WTC11 (cell line): ENCODE data around the gene C1QTNF6.

Experiments used
- ELF4 ChIP-seq: sonication (generic); formaldehyde crosslinking; IDR thresholded peaks from 2 replicates; pipeline ENCODE4 v1.8.1; 2022; ENCODE audit warnings: low read depth, mild to moderate bottlenecking, moderate library complexity, missing genetic modification reagents
- KAT7 ChIP-seq: sonication (generic); formaldehyde crosslinking; IDR thresholded peaks from 2 replicates; pipeline ENCODE4 v1.8.1; 2023; ENCODE audit warnings: missing genetic modification reagents, mild to moderate bottlenecking, borderline replicate concordance
- RELA ChIP-seq: sonication (generic); formaldehyde crosslinking; IDR thresholded peaks from 2 replicates; pipeline ENCODE4 v1.8.1; 2022; ENCODE audit warnings: missing genetic modification reagents, mild to moderate bottlenecking, borderline replicate concordance
- SP1 ChIP-seq: sonication (generic); formaldehyde crosslinking; conservative IDR thresholded peaks from 2 replicates; pipeline ENCODE4 v1.8.1; 2022; ENCODE audit warnings: missing genetic modification reagents
- TP53 ChIP-seq: sonication (generic); formaldehyde crosslinking; IDR thresholded peaks from 2 replicates; pipeline ENCODE4 v1.8.1; 2023; ENCODE audit warnings: mild to moderate bottlenecking, missing genetic modification reagents
- TF ChIP-seq, protein P1 (sequence below): fragments of 200-600 bp; IDR thresholded peaks from 2 replicates; pipeline ENCODE4 v1.8.0; 2022; ENCODE audit warnings: antibody characterized with exemption
- TF ChIP-seq, protein P2 (sequence below): sonication (generic); formaldehyde crosslinking; IDR thresholded peaks from 2 replicates; pipeline ENCODE4 v1.8.0; 2022; ENCODE audit warnings: mild to moderate bottlenecking, missing genetic modification reagents
- TF ChIP-seq, protein P3 (sequence below): sonication (generic); formaldehyde crosslinking; IDR thresholded peaks from 2 replicates; pipeline ENCODE4 v1.8.1; 2023; ENCODE audit warnings: mild to moderate bottlenecking, missing genetic modification reagents

DNA sequence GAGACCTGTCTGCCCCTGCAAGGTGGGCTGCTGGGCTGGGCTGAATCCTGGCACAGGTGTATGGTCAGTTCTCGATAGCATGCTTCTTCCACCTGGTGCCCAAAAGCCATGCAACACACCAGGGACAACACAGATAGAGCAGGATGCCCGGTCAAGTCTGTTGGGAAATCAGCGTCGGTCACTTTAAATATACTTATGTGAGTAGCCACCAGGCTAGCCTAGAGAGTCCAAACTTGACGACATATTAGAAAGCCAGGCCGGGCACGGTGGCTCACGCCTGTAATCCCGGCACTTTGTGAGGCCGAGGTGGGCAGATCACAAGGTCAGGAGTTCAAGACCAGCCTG is 8.9 kb downstream of the C1QTNF6 start:
- TF ChIP-seq, protein P1, sequence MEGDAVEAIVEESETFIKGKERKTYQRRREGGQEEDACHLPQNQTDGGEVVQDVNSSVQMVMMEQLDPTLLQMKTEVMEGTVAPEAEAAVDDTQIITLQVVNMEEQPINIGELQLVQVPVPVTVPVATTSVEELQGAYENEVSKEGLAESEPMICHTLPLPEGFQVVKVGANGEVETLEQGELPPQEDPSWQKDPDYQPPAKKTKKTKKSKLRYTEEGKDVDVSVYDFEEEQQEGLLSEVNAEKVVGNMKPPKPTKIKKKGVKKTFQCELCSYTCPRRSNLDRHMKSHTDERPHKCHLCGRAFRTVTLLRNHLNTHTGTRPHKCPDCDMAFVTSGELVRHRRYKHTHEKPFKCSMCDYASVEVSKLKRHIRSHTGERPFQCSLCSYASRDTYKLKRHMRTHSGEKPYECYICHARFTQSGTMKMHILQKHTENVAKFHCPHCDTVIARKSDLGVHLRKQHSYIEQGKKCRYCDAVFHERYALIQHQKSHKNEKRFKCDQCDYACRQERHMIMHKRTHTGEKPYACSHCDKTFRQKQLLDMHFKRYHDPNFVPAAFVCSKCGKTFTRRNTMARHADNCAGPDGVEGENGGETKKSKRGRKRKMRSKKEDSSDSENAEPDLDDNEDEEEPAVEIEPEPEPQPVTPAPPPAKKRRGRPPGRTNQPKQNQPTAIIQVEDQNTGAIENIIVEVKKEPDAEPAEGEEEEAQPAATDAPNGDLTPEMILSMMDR: no peak
- TF ChIP-seq ELF4 (CRISPR knock-in tag): no peak
- TF ChIP-seq SP1 (CRISPR knock-in tag): no peak
- TF ChIP-seq RELA: no peak
- no peak for TF ChIP-seq KAT7 (CRISPR knock-in tag)
- TF ChIP-seq, protein P2, sequence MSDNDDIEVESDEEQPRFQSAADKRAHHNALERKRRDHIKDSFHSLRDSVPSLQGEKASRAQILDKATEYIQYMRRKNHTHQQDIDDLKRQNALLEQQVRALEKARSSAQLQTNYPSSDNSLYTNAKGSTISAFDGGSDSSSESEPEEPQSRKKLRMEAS (CRISPR knock-in tag): no peak
- TF ChIP-seq, protein P3, sequence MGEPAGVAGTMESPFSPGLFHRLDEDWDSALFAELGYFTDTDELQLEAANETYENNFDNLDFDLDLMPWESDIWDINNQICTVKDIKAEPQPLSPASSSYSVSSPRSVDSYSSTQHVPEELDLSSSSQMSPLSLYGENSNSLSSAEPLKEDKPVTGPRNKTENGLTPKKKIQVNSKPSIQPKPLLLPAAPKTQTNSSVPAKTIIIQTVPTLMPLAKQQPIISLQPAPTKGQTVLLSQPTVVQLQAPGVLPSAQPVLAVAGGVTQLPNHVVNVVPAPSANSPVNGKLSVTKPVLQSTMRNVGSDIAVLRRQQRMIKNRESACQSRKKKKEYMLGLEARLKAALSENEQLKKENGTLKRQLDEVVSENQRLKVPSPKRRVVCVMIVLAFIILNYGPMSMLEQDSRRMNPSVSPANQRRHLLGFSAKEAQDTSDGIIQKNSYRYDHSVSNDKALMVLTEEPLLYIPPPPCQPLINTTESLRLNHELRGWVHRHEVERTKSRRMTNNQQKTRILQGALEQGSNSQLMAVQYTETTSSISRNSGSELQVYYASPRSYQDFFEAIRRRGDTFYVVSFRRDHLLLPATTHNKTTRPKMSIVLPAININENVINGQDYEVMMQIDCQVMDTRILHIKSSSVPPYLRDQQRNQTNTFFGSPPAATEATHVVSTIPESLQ: no peak
- TF ChIP-seq TP53 (CRISPR knock-in tag): no peak
